ENCODE measurements around the gene JAG1.

GRCh38 chr20:10663756-10664155 lies 10.0 kb downstream of the JAG1 start:
- no peak for TF ChIP-seq POLR2A (IDR thresholded peaks at IDR 0.05)
- no peak for TF ChIP-seq CTCF (IDR thresholded peaks at IDR 0.05)
